ENCODE measurements around the gene HOXA6.

GRCh38 chr7:27111751-27112277, 35.8 kb downstream of the HOXA6 start:
- TF ChIP-seq CTCF (IDR thresholded peaks at IDR 0.05; ENCODE audit: low read length) (no peak), EZH2 (IDR thresholded peaks at IDR 0.05; ENCODE audit: borderline replicate concordance, low read length) (no peak)
